AML-193 (cell line): ENCODE results near the gene NID2.
A peak's percentile ranks its signal among the peaks of the same experiment; 100 is the strongest.

Experiments used
- DNase-seq, 2 experiments: peaks; one replicate each; lab custom pipeline; 2025; lab: John Stamatoyannopoulos, UW

Gene NID2

DNA sequence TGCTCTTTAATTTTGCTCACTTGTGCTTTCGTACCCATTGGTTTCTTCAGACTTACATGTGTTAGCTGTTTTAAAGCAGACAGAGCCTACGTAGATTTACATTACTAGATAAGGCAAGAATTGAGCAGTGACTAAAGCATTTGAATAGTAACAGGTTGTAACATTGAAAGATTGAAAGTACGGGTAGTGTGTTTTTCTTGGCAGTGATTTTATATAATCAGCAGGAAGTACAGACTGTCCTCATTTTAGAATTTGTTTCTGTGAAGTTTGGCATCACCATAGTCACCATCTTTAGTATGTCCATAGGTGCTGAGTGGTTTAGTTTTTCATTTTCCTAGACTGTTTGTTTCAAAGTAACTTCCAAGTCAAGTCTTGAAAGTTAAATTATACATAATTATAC lies 65.5 kb downstream of the NID2 start:
- no peak for DNase-seq

GRCh38 chr14:52002542-52002941 lies 66.3 kb downstream of the NID2 start:
- no peak for DNase-seq

DNA sequence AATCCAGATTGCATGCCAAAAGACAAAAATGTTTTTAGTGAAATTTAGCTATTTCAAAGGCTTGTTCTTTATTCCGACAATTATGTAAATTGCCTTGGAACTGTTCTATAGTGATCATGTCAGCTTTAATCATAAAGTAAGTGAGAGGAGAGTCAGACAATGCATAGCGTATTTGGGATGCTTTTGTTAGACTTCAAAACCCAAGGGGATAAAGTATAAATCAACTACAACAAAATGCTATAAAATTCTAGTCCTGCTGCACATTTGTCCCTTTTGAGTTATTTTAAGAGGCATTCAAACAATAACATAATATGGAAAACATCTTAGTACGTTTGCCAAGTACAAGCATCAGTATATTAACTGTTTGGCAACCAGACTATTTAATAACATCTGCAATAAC lies 68.2 kb downstream of the NID2 start:
- DNase-seq: no peak

DNA sequence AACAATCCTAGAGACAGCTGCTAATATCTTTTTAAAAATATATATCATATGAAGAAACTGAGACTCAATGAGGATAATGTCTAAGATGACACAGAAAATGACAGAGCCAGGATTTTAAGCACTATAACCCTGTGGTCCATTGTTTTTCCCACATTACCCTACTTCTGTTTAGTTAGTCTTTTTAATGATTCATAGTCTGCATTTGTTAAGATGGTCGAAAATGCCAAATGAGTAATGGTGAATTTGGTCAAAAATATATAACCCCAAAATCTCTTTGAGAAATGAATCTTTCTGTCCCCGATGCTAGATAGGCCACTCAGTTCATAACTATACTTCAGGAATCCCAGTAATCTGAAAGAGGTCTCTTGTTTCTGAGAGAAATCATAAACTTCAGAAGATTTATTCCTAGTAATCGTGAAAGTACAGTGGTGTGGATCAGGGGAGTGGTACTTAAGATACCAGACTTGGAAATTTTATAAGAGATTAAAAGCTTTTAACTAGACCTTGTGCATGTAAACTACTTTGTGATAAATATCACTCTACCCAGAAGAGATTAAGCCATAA lies 68.8 kb downstream of the NID2 start:
- DNase-seq: no peak

GRCh38 chr14:51999084-51999483 lies 69.8 kb downstream of the NID2 start:
- no peak for DNase-seq

- no peak for DNase-seq
Observed at GRCh38 chr14:51998348-51998747, 70.5 kb downstream of the NID2 start.

- DNase-seq: no peak
Observed at GRCh38 chr14:51996148-51996746, 72.6 kb downstream of the NID2 start.

- peak; percentile 29 to 31 for DNase-seq
Observed at GRCh38 chr14:51993285-51993920, 75.5 kb downstream of the NID2 start.

DNA sequence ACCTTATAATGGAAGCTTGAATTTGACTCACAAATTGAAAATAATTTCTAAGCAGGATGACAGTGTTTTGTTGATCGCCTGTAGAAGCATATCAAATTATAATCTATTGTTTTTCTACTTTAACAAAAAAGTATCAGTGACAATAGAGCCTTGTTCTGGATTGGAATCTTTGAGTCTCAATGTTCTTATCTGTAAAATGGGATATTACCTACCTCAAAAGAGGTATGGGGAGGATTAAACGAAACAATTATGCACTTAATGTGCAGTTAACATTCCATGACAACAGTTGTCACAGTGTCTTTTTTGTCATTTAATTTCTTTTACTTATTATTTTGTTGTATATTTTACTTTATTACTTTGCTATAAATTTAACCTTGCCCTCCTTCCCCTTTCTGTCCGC lies 78.4 kb downstream of the NID2 start:
- no peak for DNase-seq

DNA sequence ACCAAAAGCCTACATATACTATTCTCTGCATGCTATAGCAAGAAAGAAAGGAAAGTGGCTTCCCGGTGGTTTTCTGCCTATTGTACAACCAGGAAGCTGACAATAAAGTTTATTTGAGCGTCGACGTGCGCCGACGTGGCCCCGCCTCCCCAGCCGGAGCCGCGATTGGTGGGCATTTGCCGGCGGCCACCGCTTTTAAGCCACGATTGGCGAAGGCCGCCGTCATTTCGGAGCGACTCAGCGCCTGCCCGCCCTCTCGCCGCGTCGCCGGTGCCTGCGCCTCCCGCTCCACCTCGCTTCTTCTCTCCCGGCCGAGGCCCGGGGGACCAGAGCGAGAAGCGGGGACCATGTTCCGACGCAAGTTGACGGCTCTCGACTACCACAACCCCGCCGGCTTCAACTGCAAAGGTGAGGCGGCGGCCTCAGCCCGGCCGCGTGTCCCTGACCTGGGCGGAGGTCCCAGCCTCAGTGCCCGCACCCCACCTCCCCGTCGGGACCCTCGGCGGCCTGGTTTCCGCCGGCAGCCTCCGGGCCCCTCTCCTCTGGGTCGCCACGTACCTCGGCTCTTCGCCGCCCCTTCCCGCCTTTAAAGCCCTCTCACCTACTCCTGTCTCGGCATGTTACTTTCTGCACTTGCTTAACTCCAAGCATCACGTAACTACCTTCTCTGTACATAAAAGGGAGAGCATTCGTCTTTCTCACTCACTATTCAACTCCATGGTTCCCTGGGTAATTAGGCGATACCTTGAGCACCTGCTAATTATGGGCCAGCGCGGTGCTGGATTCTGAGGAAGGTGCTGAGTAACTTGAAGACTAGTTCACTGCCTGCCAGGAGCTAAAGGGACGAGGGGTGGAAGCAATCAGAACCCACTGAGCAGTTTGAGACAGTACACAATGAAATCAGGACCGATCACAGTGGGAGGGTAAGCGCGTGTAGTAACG lies 79.3 kb downstream of the NID2 start, which contains the start of gene RTRAF:
RTRAF (plus strand) TSS at position 254 of the 942 bp plus-strand sequence; CDS start at position 348, 94 bp downstream.
- peak; percentile 88 to 89 for DNase-seq

- DNase-seq: no peak
Observed at GRCh38 chr14:51988221-51988620, 80.6 kb downstream of the NID2 start.

- no peak for DNase-seq
Observed at GRCh38 chr14:51981218-51981854, 87.5 kb downstream of the NID2 start.

DNA sequence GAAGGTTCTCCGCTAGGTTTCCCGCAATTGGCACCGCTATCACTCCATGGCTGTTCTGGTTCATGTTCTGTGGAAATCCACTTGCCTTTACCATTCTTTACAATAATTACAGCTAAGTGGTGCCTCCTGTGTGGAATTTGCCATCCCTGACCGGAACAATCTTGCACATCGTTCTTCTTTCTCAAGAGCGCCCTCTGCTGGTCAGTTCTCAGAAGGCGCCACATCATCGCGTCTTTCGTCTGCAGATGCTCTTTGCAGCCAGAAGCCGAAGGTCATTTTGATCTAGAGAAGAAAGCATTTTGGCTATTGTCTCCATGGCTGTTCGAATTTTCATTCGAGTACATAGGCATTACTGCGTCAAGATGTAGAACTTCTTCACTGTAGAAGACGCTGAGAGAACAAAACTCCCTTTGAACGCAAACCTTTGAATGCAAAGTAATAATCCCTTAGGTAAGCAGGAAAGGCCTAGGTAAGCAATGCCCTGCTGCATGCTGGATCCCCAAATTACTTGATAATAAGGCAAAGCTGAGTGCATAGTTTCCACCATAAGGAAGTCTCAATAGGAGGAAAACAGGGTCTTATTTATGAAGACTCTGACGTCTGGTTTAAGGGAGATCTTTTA lies 89.7 kb downstream of the NID2 start:
- peak; percentile 52 to 60 for DNase-seq

DNA sequence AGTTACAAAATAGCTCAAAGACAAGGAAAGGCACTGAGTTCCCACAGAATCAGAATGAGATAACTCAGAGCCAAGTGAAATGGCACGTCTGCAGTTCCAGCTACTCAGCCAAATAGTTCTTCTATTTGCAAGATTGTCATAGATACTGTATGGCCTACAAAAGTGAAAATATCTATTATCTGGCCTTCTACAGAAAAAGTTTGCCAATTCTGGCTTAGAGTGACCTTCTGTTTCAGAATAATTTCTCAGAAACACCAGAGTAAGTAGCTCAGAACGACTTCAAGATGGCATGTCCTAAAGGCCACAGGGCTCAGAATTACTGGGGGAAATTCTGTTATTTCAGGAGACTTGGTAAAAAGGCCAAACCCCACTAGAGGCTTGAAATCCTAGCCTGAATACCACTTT lies 90.2 kb downstream of the NID2 start:
- DNase-seq: no peak

- no peak for DNase-seq
Observed at GRCh38 chr14:51977075-51977474, 91.8 kb downstream of the NID2 start.

DNA sequence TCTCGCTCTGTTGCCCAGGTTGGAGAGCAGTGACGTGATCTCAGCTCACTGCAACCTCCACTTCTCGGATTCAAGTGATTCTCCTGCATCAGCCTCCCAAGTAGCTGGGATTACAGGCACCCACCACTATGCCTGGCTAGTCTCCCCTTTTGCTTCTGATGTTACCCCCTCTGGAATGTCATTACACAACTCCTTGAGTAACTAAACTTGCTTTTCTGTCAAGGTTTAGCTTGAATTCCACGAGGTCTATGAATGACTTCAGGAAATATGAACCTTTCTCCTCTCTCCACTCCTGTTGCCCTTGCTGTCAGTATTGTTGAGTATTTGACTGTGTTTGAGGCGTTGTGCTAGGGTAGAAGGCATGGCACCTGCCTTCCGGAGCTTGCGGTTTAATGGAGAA lies 96.3 kb downstream of the NID2 start:
- no peak for DNase-seq

- DNase-seq: no peak
Observed at GRCh38 chr14:51969852-51970540, 98.9 kb downstream of the NID2 start.

DNA sequence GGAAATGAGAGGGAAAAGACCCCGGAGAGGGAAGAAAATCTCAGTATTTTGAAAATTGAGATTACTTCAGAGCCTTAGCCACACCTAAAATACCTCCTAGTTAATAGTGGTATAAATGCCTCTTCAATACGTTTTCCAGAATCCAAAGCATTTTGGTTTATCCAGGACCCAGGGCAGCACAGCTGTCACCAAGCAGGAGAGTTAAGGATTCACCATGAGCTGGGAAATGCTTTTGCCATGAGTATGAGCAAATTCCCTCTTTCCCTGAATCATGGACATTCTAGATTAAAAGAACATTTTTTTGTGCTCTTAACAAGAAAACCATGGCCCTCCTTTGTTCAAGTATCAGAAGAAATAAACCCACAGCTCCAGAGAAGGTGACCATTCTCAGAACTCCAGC lies 101.3 kb downstream of the NID2 start:
- no peak for DNase-seq

DNA sequence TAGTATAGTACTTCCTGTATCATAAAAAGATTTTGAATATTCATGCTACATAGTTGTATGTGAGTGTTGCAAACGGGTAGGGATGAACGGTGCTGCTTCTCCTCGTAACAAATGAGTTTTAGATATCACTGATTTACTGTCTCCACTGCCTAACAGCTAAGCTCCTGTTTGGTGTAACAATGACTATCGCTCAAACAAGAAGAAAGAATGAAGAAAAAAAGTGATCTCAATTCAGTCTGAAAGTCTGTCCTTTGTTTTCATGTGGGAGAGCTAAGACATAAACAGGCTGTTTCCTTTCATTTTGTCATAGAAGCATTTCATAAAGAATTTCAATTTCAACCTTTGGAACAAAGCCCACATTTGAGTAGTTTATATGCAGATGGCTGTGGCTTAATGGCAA lies 105.6 kb downstream of the NID2 start:
- no peak for DNase-seq

GRCh38 chr14:51962711-51963110 lies 106.1 kb downstream of the NID2 start:
- DNase-seq: no peak

GRCh38 chr14:51960866-51961265 lies 108.0 kb downstream of the NID2 start:
- no peak for DNase-seq
